GM13976 (cell line): Measurements from ENCODE around the gene AFF4.

Experiments
- DNase-seq: peaks from one replicate; pipeline ENCODE4 v3.0.0; 2012; ENCODE audit warnings: low spot score
- CTCF ChIP-seq: IDR thresholded peaks from 2 replicates; pipeline ENCODE4 v1.5.1; 2012; ENCODE audit warnings: borderline replicate concordance, mild to moderate bottlenecking; ENCODE audit not compliant: insufficient read depth; ENCODE audit errors: extremely low read depth, missing control alignments, control extremely low read depth
- in situ Hi-C: fragments of 300-500 bp; cut with MboI; formaldehyde crosslinking; loops from one replicate; pipeline ENCODE4 v1.12.0; 2022; ENCODE audit warnings: low sequenced_read_pairs, mixed read lengths, inconsistent platforms; ENCODE audit not compliant: unreplicated experiment

The AFF4 gene

GRCh38 chr5:132838516-132839282, 124.7 kb downstream of the AFF4 start:
- no peak for TF ChIP-seq CTCF
- DNase-seq, result no peak
- in situ Hi-C loops, result no loop called here

- no peak for TF ChIP-seq CTCF
- in situ Hi-C loops, result no loop called here
These were observed 125.6 kb downstream of the AFF4 start for GRCh38 chr5:132837868-132838267.

GRCh38 chr5:132836852-132837251, 126.6 kb downstream of the AFF4 start:
- in situ Hi-C loops, result no loop called here

More at GRCh38 chr5:132837868-132838267, 125.6 kb downstream of the AFF4 start:
- DNase-seq, result no peak

GRCh38 chr5:132834057-132834456, 129.4 kb downstream of the AFF4 start:
- DNase-seq, result no peak
- no peak for TF ChIP-seq CTCF
- in situ Hi-C loops, result no loop called here

More at GRCh38 chr5:132836852-132837251, 126.6 kb downstream of the AFF4 start:
- TF ChIP-seq CTCF, result no peak
- DNase-seq, result no peak

- DNase-seq, result no peak
- TF ChIP-seq CTCF, result no peak
- in situ Hi-C loops, result no loop called here
These were observed 130.8 kb downstream of the AFF4 start for GRCh38 chr5:132832612-132833011.

GRCh38 chr5:132831095-132831860, 132.2 kb downstream of the AFF4 start:
- in situ Hi-C loops, result no loop called here
- TF ChIP-seq CTCF, result no peak
- DNase-seq, result no peak
